Measurements from ENCODE around the gene BCAS4. TPM values are rescaled to one million over a fixed set of nuclear protein-coding genes. Genes with fewer than 3 reads are reported as not detected.
"Not testable (repeated sequence)": the region's sequence is repeated elsewhere in the genome, so short reads cannot be mapped to it uniquely, and the experiment has no call there.

The BCAS4 gene
- total RNA-seq, 4 donors from 2014 or later, result 0.30 to 0.84 (median 0.51) TPM

DNA sequence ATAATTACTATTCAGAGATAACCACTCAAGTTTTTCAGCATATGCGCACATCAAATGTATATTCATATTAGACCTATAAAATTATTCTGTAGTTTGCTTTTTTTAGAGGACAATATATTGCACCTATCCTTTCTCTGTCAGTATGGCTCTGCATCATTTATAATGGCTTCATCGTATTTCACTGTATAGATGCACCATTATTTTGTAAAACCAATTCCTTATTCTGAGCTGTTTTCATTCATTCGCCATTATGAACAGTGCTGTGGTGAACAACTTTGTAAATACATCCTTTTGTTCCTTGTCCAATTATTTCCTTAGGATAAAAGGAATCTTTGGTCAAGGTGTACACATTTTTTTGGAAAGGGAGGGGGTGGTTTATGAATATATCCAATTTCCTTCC, 29.2 kb upstream of the BCAS4 start:
- no peak overlapping the region for H3K4me3 ChIP-seq
- H3K27me3 ChIP-seq, result no peaks in the 10 kb centered on the region
- H3K4me1 ChIP-seq, result no peaks in the 10 kb centered on the region
- TF ChIP-seq POLR2A (IDR thresholded peaks at IDR 0.05) (no peak), EP300 (IDR thresholded peaks at IDR 0.05) (no peak), CTCF (IDR thresholded peaks at IDR 0.05) (no peak)
- 66 to 72% methylated on average over 3 of the region's 3 CpGs for WGBS, 2 donors
- no peak for DNase-seq (ENCODE audit: low spot score in 2 of 2)
- no peaks in the 10 kb centered on the region for H3K9me3 ChIP-seq
- H3K27ac ChIP-seq, result no peak overlapping the region
- H3K36me3 ChIP-seq, result no peaks in the 10 kb centered on the region

- not testable (repeated sequence) for H3K27me3 ChIP-seq; DNase-seq (ENCODE audit: low spot score in 2 of 2)
- WGBS, 2 donors, result 57 to 60% methylated on average over 9 to 10 of the region's 10 CpGs
Observed at GRCh38 chr20:50766955-50767809, 27.7 kb upstream of the BCAS4 start.

DNA sequence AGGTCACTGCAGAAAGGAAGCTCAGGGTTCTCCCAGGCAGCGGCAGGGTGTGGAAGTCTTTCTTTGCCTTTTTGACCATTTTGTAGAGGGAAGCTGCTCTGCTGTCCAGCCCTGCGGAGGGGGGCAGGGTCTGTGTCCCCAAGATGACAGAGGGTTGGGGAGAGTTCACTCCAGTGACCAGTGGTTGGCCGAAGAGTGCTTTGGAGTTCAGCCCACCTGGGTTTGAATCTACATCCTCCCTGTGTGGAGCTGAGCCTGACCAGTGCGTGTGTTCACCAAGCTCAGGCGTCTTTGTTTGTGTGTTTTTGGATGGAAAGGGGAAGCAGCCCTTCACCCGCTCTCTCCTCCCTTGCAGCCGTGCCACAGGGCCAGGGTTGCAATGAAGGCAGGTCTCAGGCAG, 25.9 kb upstream of the BCAS4 start:
- WGBS, 2 donors, result 61 to 73% methylated on average over 7 of the region's 7 CpGs
- H3K4me3 ChIP-seq; H3K36me3 ChIP-seq; H3K27ac ChIP-seq; H3K4me1 ChIP-seq; H3K27me3 ChIP-seq; DNase-seq (ENCODE audit: low spot score in 2 of 2); H3K9me3 ChIP-seq: not testable (repeated sequence)

More at GRCh38 chr20:50766955-50767809, 27.7 kb upstream of the BCAS4 start:
- not testable (repeated sequence) for H3K4me1 ChIP-seq, H3K36me3 ChIP-seq, H3K9me3 ChIP-seq, H3K27ac ChIP-seq, H3K4me3 ChIP-seq

DNA sequence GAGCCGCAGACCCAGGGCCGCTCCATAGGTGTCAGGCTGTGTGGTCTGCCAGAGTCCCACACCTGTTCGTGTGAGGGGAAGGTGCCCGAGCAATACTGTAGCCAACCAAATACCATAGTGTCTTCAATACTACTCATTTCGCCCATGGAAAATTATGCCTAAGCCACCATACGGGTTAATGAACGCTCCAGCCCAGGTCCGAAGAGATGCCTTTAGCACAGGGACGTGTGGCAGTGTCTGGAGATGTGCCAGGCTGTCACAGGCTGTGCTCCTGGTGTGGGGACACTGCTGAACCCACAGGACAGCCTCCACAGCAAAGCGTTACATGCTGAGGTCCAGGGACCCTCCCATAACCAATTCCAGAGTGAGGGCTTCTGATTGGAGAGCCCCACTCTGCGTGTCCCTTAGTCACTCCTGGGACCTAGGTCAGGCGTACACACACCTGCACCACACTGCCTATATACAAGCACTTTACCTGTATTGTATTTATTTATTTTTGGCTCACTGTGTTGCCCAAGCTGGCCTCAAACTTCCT, 25.2 kb upstream of the BCAS4 start:
- not testable (repeated sequence) for H3K4me1 ChIP-seq; H3K27me3 ChIP-seq; H3K27ac ChIP-seq; H3K4me3 ChIP-seq; DNase-seq (ENCODE audit: low spot score in 2 of 2); H3K36me3 ChIP-seq; H3K9me3 ChIP-seq
- WGBS, 2 donors, result 82 to 84% methylated on average over 8 to 10 of the region's 12 CpGs

GRCh38 chr20:50771419-50772080, 23.3 kb upstream of the BCAS4 start:
- 60 to 71% methylated on average over 7 to 8 of the region's 8 CpGs for WGBS, 2 donors
- DNase-seq (ENCODE audit: low spot score in 2 of 2); H3K9me3 ChIP-seq; H3K27me3 ChIP-seq; H3K27ac ChIP-seq; H3K36me3 ChIP-seq; H3K4me1 ChIP-seq; H3K4me3 ChIP-seq: not testable (repeated sequence)

DNA sequence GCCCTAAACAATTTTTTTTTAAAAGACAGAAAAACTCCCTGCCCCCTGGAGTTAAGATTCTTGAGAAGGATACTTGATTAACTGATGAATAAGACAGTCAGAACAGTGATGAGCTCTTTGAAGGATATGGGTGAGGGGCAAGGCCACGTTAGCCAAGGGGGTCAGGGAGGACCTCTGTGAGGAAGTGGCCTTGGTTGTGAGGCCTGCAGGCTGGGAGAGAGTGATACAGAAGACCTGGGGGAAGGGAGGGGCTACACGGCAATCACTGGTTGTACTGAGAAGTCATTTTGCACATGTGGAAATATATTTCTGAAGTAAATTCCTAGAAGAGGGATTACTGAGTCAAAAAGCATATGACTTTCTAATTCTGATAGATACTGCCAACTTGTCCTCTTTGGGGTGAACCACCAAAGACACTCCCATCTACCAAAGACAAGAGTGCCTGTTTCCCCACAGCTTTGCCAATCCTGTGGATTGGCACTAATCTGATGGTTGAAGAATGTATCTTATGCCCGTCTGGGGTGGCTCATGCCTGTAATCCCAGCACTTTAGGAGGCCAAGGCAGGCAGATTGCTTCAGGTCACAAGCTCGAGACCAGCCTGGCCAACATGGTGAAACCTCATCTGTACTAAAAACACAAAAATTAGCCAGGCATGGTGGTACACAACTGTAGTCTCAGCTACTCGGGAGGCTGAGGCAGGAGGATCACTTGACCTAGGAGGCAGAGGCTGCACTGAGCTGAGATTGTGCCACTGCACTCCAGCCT, 22.3 kb upstream of the BCAS4 start:
- TF ChIP-seq CTCF (IDR thresholded peaks at IDR 0.05) (no peak), EP300 (IDR thresholded peaks at IDR 0.05) (no peak), POLR2A (IDR thresholded peaks at IDR 0.05) (no peak)
- no peak overlapping the region for H3K4me3 ChIP-seq

GRCh38 chr20:50774515-50774914, 20.3 kb upstream of the BCAS4 start:
- WGBS, 2 donors, result 58 to 69% methylated on average over 3 of the region's 3 CpGs
- TF ChIP-seq POLR2A (IDR thresholded peaks at IDR 0.05) (no peak), CTCF (IDR thresholded peaks at IDR 0.05) (no peak), EP300 (IDR thresholded peaks at IDR 0.05) (no peak)
- DNase-seq (ENCODE audit: low spot score in 2 of 2), result no peak
- H3K9me3 ChIP-seq, result no peaks in the 10 kb centered on the region
- H3K36me3 ChIP-seq, result no peaks in the 10 kb centered on the region
- no peak overlapping the region for H3K27ac ChIP-seq
- H3K27me3 ChIP-seq, result no peaks in the 10 kb centered on the region
- no peak overlapping the region for H3K4me3 ChIP-seq
- no peaks in the 10 kb centered on the region for H3K4me1 ChIP-seq

More for the DNA sequence above, 22.3 kb upstream of the BCAS4 start:
- DNase-seq (ENCODE audit: low spot score in 2 of 2), result no peak
- Histone ChIP-seq H3K36me3 (no peaks in the 10 kb centered on the region), H3K27me3 (no peaks in the 10 kb centered on the region), H3K9me3 (no peaks in the 10 kb centered on the region), H3K27ac (no peak overlapping the region), H3K4me1 (no peaks in the 10 kb centered on the region)
- WGBS, 2 donors, result 71 to 77% methylated on average over 5 of the region's 5 CpGs

All from tibial nerve (tissue), 4 donors.